DND-41 (cell line): ENCODE data around the gene SULT1A1.

Experiments used
- CTCF ChIP-seq: IDR thresholded peaks from 2 replicates; pipeline ENCODE4 v1.5.1; 2012; ENCODE audit warnings: borderline replicate concordance, low read length, moderate library complexity, mild to moderate bottlenecking; ENCODE audit not compliant: poor library complexity, severe bottlenecking; ENCODE audit errors: extremely low read depth
- EZH2 ChIP-seq: IDR thresholded peaks from 3 replicates; pipeline ENCODE4 v1.6.1; 2012; ENCODE audit warnings: borderline replicate concordance, low read depth, mild to moderate bottlenecking, moderate library complexity, low read length, inconsistent platforms; ENCODE audit not compliant: severe bottlenecking

DNA sequence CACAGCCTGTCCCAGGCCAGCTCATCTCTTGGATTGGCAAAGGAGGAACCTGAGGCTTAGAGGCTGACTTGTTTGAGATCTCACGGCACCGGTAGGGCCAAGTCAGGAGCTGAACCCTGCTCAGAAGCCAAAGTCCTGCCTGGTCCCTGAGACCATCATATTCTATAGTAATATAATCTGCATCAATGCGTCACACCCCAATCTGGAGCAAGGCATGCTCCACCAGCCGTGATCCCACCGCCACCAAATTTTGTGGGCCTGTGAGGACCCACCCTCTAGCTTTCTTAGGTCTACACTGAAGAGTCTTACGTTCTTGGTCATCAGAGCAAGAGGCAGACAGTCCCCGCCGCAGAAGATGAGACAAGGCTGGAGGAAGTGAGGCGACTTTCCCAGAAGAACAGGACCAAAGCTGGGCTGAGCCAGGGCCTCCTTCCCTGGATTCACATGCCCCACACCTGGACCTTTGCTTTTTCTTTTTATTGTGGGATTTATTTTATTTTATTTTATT lies 2.7 kb downstream of the SULT1A1 start:
- no peak for TF ChIP-seq CTCF
- TF ChIP-seq EZH2 = no peak
